WERI-Rb-1 (cell line): ENCODE measurements around the gene PRPH.
"Not testable (repeated sequence)": the region's sequence is repeated elsewhere in the genome, so short reads cannot be mapped to it uniquely, and the experiment has no call there.

Source experiments
- DNase-seq: peaks from one replicate; pipeline ENCODE4 v3.0.0-alpha.2; 2020
- H3K27ac ChIP-seq: fragments of 250-450 bp; sonication (Bioruptor Pico); 2 replicates; pipeline ENCODE4 v1.5.1; 2020; ENCODE audit warnings: mild to moderate bottlenecking, moderate library complexity
- H3K27me3 ChIP-seq: fragments of 250-450 bp; sonication (Bioruptor Pico); 2 replicates; pipeline ENCODE4 v1.5.1; 2021; ENCODE audit warnings: mild to moderate bottlenecking, low read depth, moderate library complexity; ENCODE audit not compliant: insufficient read depth, severe bottlenecking
- H3K36me3 ChIP-seq: fragments of 250-450 bp; sonication (Bioruptor Pico); 2 replicates; pipeline ENCODE4 v1.5.1; 2020; ENCODE audit warnings: mild to moderate bottlenecking, moderate library complexity
- H3K4me3 ChIP-seq: 2 replicates; pipeline ENCODE4 v1.5.1; 2011; ENCODE audit warnings: low read depth, mild to moderate bottlenecking, control low read depth, low read length
- H3K9me3 ChIP-seq: fragments of 250-450 bp; sonication (Bioruptor Pico); 2 replicates; pipeline ENCODE4 v1.5.1; 2021; ENCODE audit warnings: mild to moderate bottlenecking, moderate library complexity; ENCODE audit not compliant: severe bottlenecking
- CTCF ChIP-seq: IDR thresholded peaks from 2 replicates; pipeline ENCODE4 v1.5.1; 2011; ENCODE audit warnings: low read depth, mild to moderate bottlenecking, control low read depth, inconsistent platforms, low read length

Gene PRPH

GRCh38 chr12:49332891-49333371, 38.0 kb downstream of the PRPH start:
- peaks cover 7% of the 10 kb centered on the region for H3K27me3 ChIP-seq
- TF ChIP-seq CTCF, result no peak
- no peak overlapping the region for H3K27ac ChIP-seq
- H3K9me3 ChIP-seq, result no peaks in the 10 kb centered on the region
- no peak overlapping the region for H3K4me3 ChIP-seq
- peaks cover 22% of the 10 kb centered on the region for H3K36me3 ChIP-seq
- no peak for DNase-seq

- H3K4me3 ChIP-seq, DNase-seq, H3K9me3 ChIP-seq, H3K27me3 ChIP-seq, H3K27ac ChIP-seq: not testable (repeated sequence)
- H3K36me3 ChIP-seq, result peaks cover 22% of the 10 kb centered on the region
These were observed 38.8 kb downstream of the PRPH start for GRCh38 chr12:49333778-49334177.

GRCh38 chr12:49334226-49334625, 39.3 kb downstream of the PRPH start:
- Histone ChIP-seq H3K27me3 (peaks cover 7% of the 10 kb centered on the region), H3K4me3 (no peak overlapping the region), H3K36me3 (peaks cover 17% of the 10 kb centered on the region), H3K9me3 (no peaks in the 10 kb centered on the region), H3K27ac (no peak overlapping the region)
- DNase-seq, result no peak
- no peak for TF ChIP-seq CTCF

- peaks cover 7% of the 10 kb centered on the region for H3K27me3 ChIP-seq
- peaks cover 13% of the 10 kb centered on the region for H3K36me3 ChIP-seq
- no peak overlapping the region for H3K27ac ChIP-seq
- no peak overlapping the region for H3K4me3 ChIP-seq
- no peaks in the 10 kb centered on the region for H3K9me3 ChIP-seq
- no peak for DNase-seq
- TF ChIP-seq CTCF, result no peak
These were observed 39.7 kb downstream of the PRPH start for GRCh38 chr12:49334681-49335080.

- no peak overlapping the region for H3K4me3 ChIP-seq
- H3K9me3 ChIP-seq, result no peaks in the 10 kb centered on the region
- peaks cover 7% of the 10 kb centered on the region for H3K27me3 ChIP-seq
- no peak for TF ChIP-seq CTCF
- no peak for DNase-seq
- H3K27ac ChIP-seq, result no peak overlapping the region
- peaks cover 8% of the 10 kb centered on the region for H3K36me3 ChIP-seq
These were observed 40.4 kb downstream of the PRPH start for GRCh38 chr12:49335118-49335954.

GRCh38 chr12:49335955-49336644, 41.2 kb downstream of the PRPH start:
- peaks cover 7% of the 10 kb centered on the region for H3K27me3 ChIP-seq
- no peak for TF ChIP-seq CTCF
- no peak overlapping the region for H3K27ac ChIP-seq
- no peak for DNase-seq
- peaks cover 4% of the 10 kb centered on the region for H3K36me3 ChIP-seq
- H3K9me3 ChIP-seq, result no peaks in the 10 kb centered on the region
- peak overlapping the region; percentile 62; the same call in 1 of the 2 replicates for H3K4me3 ChIP-seq
